Body of pancreas (tissue), 4 donors: ENCODE data around the gene NR4A1.

ENCODE experiments used
- CTCF ChIP-seq, 7 experiments: fragments of 450-650 bp in 4 of 7; fragments of 200-600 bp in 3 of 7; sonication (generic) in 3 of 7; IDR thresholded peaks; one replicate each; pipeline ENCODE4 v1.5.1; 2016 to 2019; ENCODE audit warnings: antibody characterized with exemption in 7 of 7
- POLR2A ChIP-seq, 3 donors: fragments of 450-650 bp; IDR thresholded peaks; one replicate each; pipeline ENCODE4 v1.6.1; 2016; ENCODE audit warnings: antibody characterized with exemption in 3 of 3, mild to moderate bottlenecking in 2 of 3

DNA sequence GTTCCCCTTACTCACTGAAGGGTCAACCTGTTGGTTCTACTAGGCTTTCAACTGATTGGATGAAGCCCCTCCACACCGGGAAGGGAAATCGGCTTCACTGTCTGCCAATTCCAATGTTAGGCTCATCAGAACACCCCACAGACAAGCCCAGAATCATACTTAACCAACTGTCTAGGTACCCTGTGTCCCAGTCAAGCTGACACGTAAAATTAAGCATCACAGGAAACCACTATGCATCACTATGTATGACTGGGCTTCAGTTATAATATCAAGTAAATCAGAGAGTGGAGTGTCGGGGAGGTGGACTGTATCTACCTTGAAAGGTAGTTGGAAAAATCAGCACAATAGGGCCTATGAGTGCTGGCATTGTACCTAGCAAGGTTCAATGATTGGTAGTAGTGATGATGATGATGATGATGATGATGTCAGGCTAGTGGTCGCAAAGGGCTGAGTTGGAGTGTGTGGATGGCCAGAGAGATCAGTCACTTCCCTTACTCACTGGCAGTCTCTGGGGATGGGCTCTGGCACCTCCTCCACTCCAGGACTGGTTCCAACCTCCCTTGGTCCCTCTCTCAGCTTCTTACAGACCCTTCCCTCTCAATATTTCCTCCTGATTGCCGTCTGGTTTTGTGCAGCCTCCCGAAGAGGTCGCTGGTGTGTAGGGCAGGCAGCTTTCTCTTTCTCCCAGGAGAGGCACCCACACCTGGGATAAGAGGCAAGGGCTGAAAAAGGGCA, 15.3 kb downstream of the NR4A1 start:
- TF ChIP-seq CTCF (IDR thresholded peaks at IDR 0.05) (no peak), POLR2A (IDR thresholded peaks at IDR 0.05) (no peak)
